Measurements from ENCODE around the gene AEBP1.

GRCh38 chr7:44113764-44114354 is 9.7 kb downstream of the AEBP1 start:
- TF ChIP-seq CTCF (conservative IDR thresholded peaks at IDR 0.05; ENCODE audit: low read length) (no peak), EZH2phosphoT487 (IDR thresholded peaks at IDR 0.05; ENCODE audit: borderline replicate concordance) (no peak)

All from Loucy (cell line).